Esophagus squamous epithelium (tissue), 4 donors: Measurements from ENCODE around the gene LSG1.

Experiments
- POLR2A ChIP-seq, 4 donors: fragments of 450-650 bp; IDR thresholded peaks; one replicate each; pipeline ENCODE4 v1.6.1; 2017; ENCODE audit warnings: antibody characterized with exemption in 4 of 4, mild to moderate bottlenecking in 4 of 4, moderate library complexity in 3 of 4
- TF ChIP-seq, protein P1 (sequence below), 6 experiments: fragments of 450-650 bp in 4 of 6; fragments of 200-600 bp in 2 of 6; sonication (generic) in 2 of 6; IDR thresholded peaks; one replicate each; pipeline ENCODE4 v1.5.1; 2016 to 2019; ENCODE audit warnings: antibody characterized with exemption in 6 of 6, mild to moderate bottlenecking in 4 of 6, moderate library complexity in 4 of 6

DNA sequence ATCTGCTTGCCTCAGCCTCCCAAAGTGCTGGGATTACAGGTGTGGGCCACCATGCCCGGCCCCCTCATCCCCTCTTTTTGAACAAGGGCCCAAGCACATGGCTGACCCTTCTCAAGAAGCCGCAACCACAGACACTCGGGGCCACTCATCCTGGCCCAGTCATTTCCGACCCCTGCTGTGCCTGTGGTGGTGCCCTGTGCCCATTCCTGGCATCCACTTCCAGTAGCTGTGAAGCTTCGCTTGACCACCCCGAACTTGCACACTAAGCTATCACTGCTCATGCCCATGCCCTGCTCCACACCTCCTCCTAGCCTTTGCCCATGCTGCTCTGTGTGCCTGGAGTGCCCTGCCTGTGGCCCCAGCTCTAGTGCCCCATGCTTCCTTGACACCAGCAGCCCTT, 47.0 kb downstream of the LSG1 start:
- no peak for TF ChIP-seq POLR2A (IDR thresholded peaks at IDR 0.05)
- TF ChIP-seq, protein P1, sequence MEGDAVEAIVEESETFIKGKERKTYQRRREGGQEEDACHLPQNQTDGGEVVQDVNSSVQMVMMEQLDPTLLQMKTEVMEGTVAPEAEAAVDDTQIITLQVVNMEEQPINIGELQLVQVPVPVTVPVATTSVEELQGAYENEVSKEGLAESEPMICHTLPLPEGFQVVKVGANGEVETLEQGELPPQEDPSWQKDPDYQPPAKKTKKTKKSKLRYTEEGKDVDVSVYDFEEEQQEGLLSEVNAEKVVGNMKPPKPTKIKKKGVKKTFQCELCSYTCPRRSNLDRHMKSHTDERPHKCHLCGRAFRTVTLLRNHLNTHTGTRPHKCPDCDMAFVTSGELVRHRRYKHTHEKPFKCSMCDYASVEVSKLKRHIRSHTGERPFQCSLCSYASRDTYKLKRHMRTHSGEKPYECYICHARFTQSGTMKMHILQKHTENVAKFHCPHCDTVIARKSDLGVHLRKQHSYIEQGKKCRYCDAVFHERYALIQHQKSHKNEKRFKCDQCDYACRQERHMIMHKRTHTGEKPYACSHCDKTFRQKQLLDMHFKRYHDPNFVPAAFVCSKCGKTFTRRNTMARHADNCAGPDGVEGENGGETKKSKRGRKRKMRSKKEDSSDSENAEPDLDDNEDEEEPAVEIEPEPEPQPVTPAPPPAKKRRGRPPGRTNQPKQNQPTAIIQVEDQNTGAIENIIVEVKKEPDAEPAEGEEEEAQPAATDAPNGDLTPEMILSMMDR (IDR thresholded peaks at IDR 0.05): no peak
